NCI-H1417 treated with DMSO at 0.1 percent for 48 hours (cell line): ENCODE data around the gene DDX52.
"Not testable (repeated sequence)": the region's sequence is repeated elsewhere in the genome, so short reads cannot be mapped to it uniquely, and the experiment has no call there.

ENCODE experiments used
- DNase-seq: peaks from one replicate; lab custom pipeline; 2025; lab: John Stamatoyannopoulos, UW

DDX52 gene

DNA sequence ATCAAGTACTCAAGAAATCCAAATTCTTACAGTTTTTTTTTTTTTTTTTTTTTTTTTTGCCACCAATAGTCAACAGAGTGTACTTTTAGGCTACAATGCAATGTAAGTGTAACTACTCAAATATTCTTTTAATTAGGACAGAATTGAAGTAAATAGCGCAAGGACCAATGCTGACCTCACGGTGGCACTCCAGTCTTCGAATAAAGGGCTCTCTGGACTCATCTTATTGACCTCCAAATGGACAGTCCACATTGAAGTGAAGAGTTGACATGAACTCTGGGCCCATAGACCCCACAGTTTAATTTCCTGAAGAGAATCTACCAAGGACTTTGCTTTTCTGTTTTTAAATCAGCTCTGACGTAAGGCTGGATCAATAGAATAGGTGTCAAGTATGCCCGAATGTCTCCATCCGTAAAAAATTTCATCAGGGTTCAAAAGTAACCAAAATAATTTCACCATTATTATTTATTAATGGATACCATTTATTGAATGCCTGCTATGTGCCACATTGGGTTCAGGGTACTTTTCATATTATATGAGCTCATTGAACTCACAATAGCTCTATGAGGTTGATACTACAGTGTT, 7.3 kb upstream of the DDX52 start:
- no peak for DNase-seq

DNA sequence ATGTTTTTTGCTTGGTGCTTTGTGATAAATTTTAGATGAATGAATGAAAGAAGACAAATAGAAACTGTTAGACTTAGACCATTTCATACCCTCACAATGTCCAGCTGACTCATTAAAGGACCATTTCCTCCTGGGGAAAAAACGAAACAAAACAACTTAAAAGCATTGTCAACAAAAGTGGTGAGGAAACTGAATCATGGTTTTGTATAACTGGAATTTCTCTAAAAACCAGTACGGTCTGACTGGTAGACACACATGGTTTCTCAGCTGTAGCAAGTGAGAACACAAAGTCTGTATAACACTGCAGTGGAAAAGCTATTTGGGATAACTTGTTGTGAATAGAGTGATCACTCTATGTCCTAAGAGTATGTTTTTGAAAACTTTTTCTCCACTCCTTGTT, 5.3 kb upstream of the DDX52 start:
- no peak for DNase-seq

DNA sequence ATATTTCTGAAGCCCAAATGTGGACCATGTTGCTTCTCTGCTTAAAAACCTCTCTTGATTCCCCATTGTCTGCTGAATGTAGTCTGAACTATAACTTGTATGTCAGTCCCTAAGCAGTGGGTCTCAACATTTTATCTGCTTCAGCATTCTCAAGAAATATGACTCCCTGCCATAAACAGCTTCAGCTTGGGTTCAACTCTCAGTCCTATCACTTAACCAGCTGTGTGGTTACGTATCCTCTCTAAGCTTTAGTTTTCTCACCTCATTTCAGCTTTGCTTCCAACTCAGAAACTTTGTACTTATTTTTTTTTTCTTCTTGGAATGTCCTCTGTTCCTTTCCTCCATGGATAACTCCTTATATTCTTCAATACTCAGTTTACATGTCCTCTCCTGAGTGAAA, 4.6 kb upstream of the DDX52 start:
- no peak for DNase-seq

DNA sequence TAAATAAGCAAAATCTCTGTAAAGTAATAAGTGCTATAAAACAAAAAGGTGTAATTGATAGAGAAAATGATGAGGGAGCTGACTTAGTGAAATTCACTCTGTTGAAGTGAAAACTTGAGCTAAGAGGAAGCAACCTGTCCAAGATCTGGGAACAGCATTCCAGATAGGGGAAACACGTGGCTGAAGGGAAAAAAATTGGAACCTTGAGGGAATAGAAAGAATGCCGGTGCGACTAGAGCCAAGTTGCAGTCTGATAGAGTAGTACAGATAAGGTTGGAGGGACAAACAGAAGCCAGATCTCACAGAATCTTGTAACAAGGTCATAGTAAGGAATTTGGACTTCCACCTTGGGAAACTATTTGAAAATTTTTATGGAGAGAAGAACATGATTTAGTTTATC, 623 bp upstream of the DDX52 start:
- no peak for DNase-seq

DNA sequence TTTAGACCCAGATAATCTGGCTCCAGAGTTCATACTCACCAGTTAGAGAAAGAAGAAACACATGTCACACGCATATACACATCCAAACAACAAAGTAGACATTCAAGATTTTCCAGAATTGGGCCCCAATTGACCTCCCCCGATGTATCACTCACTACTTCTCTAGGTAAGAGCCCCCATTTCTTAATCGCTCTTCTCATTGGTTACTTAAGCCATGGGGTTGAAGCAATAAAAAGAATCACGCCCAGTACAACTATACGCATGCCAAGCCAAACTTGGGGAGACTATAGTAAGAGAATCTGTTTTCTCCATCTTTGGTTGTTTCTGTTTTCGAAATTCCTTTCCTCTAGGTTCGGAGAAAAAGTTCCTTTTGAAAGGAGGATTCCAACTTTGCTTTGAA, 565 bp downstream of the DDX52 start:
- DNase-seq: no peak

DNA sequence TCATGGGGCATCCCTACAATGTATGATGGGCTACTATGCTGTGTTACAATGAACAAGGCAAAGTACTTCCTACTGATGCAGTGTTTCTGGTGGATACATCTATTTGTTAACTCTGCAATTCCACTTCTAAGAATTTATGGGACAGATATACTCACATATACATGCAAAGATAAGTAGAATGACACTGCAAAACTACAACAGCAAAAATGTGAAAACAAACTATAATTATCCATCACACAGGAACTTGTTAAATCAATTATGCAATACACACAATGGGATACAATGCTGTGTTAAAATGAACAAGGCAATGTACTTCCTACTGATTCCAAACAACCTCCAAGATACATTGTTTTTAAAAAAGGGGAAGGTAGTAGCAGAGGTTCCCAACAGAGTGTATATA, 3.2 kb downstream of the DDX52 start:
- DNase-seq: no peak

DNA sequence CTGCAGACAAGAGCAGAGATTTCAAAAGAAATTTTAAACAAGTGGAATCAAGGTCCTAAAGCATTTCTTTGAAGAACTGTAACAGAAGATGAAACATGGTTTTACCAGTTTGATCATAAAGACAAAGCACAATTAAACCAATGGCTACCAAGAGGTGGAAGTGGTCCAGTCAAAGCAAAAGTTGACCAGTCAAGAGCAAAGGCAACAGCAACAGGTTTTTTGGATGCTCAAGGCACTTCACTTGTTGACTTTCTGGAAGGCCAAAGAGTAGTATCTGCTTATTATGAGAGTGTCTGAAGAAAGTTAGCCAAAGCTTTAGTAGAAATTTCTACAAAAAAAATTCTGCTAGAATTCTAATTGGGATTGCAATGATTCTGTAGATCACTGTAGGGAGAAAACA, 5.3 kb downstream of the DDX52 start:
- DNase-seq: no peak

DNA sequence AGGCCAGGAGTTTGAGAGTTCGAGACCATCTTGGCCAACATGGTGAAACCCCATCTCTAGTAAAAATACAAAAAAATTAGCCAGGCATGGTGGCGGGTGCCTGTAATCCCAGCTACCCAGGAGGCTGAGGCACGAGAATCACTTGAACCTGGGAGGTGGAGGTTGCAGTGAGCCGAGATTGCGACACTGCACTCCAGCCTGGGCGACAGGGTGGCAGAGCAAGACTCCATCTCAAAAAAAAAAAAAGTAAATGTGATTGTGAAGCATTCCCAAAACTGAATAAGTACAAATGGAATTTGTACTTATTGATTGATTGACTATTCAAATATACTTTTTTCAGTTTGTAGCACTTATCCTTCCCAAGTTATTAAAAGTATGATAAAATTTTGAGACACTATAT, 26.8 kb downstream of the DDX52 start:
- DNase-seq: not testable (repeated sequence)

DNA sequence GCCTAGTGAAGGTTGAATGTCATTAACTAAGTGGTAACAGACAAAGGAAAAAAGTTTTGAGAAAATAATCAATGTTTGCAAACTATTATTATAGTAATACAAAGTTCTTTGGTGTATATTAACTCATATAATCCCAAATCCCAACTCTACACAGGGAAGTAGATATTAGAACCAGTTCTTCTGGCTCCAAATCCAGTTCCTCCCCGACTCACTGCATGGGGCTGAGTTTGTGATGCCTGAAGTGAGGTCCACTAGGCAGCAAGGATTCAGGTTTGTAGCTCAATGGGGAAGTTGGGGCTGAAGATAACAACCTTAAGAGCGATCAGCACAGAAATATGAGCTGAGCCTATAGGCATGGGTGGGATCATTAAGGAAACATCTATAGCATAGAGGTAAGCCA, 28.4 kb downstream of the DDX52 start:
- DNase-seq: no peak

DNA sequence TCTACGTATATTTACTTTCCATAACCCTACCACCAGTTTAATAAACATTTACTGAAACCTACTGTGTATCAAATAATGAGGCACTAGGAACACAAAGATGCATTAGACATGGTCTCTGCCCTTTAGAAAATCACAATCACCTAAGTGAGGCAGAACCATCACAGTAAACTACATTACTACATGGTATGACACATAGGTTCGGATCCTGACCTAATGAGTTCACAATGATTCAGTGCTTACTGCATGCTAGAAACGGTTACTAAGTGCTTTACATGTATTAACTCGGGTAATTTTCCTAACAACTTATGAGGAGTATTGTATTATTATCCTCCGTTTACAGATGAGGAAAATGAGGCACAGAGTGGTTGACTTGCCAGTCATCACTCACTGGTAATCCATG, 28.9 kb downstream of the DDX52 start:
- DNase-seq: no peak

DNA sequence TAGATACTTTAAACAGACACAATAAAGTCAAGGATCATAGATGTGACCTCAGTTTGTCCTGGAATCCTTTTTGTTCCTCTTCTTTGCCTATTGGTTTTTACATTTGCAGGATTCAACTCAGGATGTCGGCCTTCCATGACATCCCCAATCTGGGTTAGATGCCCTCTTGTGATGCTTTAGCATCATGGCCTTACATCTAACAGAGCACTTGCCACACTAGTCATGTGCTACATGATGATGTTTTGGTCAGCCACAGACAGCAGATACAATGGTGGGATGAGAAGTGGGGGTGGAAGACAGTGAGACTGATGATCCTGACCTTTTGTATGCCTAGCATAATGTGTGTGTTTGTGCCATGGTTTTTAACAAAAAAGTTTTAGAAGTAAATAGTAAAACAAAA, 32.3 kb downstream of the DDX52 start:
- no peak for DNase-seq

DNA sequence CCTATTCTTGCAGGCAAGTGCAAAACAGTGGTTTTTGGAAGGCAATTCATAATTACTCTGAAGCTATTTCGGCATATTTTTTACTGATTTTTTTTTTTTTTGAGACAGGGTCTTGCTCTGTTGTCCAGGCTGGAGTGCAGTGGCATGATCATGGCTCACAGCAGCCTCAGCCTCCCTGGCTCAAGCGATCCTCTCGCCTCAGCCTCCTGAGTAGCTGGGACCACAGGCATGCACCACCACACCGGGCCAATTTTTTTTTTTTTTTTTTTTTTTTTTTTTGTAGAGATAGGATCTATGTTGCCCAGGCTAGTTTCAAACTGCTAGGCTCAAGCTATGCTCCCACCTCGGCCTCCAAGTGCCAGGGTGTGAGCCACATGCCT, 33.2 kb downstream of the DDX52 start:
- DNase-seq: not testable (repeated sequence)

DNA sequence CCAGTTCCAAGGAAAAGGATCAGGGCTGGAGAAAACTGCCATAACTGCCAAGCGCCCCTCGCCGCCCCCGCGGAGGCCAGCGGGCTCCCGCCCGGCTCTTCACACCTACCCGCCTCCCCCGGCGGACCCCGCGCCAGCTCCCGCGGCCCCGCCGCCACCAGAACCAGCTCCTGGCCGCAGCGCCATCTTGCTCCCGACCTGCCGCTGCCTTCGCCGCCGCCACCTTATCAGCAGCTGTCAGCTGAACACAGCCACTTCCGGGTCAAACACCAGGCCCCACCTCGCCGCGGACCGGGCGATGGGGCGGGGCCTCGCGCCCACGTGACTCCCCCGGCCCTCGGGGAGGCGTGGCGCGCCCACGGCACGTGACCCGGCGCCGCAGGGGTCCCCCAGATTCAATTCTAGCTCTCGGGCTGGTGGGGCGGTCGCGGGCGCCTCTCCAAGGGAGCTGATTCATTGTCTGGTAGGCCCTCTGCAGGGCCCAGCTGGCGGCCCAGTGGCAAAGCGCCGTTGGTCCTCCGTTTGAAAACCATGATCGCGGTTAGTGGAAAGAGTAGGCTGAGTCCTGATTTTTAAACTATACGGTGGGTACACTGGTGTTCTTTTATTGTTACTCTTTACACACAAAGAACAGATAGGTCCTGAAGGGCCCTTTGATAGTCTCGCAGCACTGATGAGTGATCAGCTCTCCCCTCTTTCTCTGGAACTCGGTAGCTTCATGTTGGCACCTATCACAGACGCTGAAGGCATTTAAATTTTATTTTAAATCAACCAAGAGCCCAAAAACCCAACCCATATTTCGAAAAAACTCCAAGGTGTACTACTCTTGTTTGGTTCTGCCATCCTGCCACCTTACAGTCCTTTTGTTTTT, 33.8 kb downstream of the DDX52 start, which contains the start of gene SYNRG:
SYNRG (minus strand) TSS at position 249 of the 871 bp plus-strand sequence; CDS start at position 186, 63 bp downstream.
- peak; percentile 88 for DNase-seq

DNA sequence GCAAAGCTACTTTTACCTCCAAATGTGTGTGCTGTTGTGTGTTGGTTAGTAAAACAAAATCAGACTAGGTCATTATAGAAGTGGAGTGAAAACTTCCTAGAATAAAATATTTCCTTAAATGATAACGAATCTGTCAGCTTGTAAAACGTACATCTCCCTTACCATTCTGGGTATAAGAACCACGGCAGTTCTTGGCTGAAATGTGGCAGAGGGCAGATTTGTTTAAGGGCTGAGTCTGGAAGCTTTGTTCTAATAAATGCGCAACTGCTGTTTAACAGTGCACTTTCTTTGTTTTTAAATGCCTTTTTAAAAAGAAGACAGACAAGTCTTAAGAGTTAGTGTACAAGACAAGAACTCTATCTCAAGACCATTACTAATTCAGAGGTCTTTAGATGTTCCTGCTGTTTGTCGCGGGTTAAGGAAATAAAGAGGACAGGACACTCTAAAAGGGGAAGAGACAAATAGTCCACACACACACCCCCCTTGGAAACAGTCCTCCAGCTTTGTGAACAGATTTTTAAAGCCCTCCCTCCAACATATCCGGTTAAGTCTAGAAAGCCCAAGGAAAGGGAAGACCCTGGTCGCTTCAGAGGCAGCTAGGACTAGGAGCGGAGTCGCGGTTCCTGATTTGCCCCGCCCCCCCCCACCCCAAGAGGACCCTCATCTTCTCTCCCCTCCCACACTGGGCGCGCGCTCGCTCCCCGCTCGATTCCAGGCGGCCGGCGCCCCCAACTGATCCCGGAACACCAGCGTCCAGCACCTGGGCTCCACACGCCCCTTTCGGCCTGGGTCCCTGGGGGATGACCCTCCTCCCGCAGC, 34.7 kb downstream of the DDX52 start:
- peak; percentile 33 for DNase-seq

DNA sequence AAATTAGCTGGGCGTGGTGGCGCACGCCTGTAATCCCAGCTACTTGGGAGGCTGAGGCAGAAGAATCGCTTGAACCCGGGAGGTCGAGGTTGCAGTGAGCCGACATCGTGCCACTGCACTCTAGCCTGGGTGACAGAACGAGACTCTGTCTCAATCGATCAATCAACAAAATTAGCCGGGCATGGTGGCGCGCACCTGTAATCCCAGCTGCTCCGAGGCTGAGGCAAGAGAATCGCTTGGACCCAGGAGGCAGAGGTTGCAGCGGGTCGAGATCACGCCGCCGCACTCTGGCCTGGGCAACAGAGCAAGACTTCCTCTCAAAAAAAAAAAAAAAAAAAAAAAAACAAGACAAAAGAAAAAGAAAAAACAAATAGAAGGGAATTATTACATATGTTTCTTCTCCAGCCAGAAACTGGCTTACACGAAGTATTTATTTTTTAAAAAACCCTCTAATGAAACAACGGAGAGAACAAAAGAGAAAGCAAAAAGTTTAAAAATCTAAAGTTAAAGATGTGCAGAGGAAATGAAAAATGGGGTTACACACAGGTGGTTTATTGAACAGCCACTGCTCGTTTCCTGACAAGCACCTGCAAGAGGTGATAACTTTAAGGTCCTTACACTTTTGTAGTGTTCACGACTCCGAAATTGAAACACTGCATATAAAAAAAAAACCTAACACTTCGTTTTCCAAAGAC, 35.5 kb downstream of the DDX52 start:
- no peak for DNase-seq

DNA sequence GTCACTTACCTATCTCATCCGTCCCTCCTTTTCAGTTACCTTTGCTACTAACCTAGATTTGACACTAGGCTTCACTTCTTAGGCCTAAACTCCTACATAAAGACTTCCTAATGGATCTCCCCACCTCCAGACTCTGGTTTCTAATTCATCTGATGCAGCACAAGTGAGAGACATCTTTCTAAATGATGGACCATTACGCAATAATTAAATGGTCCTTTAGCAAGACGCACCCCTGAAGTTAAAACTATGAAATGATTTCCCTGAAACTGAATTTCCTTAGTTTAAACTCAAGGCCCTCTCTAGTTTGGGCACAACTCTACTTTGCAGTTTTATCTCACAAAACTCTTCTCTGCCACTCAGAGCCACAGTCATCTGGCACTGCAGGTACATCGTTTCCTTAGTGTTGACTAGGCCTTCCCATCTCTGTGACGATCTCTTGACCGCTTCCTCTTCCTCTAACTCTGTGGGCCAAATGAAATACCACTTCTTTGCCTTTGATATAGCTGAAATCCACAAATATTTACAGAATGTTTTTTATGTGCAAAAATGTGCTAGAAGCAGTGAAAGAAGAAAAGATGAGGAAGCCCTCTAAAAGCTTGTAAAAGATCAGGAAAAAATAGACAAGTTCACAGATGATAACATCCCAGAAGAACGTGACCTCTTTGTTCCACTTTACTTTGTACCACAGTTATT, 37.3 kb downstream of the DDX52 start:
- DNase-seq: no peak

DNA sequence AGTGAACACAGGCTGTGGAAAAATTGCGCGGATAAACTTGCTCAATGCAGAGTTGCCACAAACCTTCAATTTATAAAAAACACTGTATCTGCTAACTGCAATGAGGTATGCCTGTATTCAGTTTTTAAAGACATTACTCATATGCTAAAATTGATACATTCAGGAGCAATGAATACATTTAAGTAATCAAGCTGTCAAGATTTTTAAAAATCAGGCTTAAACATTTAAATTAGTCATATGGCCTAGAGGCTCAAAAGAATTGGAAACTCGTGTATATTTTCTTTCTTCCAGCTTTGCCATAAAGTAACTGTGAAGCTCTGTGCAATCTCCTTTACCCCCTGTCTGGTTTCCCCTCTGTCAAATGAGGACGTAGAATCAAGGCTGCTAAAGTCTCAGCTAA, 38.2 kb downstream of the DDX52 start:
- no peak for DNase-seq

DNA sequence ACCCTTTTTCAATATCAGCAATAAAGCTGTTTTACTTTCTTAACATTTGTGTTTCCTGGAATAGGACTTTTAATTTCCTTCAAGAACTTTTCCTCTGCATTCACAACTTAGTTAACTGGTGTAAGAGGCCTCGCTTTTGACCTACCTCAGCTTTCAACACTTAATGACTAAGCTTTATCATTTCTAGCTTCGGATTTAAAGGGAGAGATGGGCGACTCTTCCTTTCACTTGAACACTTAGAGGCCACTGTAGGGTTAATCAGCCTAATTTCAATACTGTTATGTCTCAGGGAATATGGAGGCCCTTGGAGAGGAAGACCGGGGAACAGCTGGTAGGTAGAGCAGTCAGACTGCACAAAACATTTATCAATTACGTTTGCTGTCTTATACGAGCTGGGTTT, 38.7 kb downstream of the DDX52 start:
- no peak for DNase-seq

DNA sequence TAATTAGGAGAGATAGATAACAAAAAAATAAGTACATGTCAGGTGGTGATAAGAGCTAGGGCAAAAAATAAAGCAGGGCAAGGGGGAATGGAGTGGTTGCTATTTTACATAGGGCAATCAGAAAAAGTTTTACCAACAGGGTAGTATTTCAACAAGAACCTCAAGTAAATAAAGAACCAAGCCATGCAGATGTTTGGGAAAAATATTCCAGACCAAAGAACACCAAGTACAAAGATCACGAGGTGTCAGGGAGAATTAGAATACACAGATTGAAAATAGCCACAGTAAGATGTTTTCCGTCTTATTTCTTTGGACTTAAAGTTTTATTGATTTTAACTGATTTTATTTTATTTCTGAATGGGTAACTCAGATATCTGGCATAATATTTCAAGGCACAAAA, 45.1 kb downstream of the DDX52 start:
- no peak for DNase-seq

DNA sequence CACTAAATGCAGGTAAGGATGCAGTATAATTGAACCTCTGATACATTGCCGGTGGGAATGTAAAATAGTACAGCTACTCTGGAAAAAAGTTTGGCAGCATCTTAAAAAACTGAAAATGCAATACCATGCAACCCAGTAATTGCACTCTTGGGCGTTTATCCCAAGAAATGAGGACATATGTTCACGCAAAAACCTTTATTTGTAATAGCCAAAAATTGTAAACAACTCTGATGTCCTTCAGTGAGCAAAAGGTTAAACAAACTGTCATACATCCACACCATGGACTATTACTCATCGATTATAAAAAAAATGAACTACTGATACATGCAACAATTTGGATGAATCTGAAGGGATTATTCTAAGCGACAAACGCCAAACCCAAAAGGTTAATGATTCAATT, 51.0 kb downstream of the DDX52 start:
- DNase-seq: no peak

DNA sequence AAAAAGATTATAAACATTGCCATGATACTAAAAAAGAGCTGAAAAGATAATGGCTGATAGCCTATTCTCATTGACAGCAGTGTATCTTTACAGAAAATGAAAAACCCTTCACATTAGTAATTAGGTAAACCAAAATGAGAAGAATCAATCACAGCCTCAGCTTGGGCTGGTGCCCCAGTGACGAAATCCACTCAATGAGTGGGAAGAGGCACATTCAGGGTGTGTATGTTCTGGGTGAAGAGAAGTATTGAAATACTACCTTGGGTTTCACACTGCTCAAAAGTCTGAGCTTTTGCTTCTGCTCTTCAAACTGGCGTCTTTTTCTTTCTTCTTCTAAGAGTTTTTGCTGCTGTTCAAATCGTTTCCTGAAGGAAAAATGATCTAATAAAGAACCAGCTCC, 58.2 kb downstream of the DDX52 start:
- DNase-seq: no peak

DNA sequence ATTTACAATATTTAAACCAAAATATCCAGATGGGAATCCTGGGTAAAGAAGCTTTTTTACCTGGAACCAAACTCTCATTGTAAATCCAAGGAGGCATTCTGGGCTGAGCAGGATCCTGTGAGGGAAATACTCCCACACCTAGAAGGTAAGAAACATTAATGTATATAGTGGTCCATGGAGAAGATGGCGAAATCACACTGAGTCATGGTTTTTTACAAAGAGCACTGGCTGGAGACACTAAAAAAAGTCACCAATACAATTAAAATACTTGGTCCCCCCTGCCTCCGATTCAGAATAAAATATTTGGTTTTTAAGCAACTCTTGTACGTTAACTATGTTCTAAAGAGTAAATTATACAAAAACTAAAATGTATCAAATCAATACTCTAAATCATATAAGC, 67.0 kb downstream of the DDX52 start:
- no peak for DNase-seq
